AG08395 (cell line): Measurements from ENCODE around the gene RASGEF1B.

Experiments
- DNase-seq: peaks from one replicate; pipeline ENCODE4 v3.0.0; 2012; ENCODE audit warnings: mixed read lengths, low spot score

RASGEF1B gene

GRCh38 chr4:81395239-81395638 is 76.5 kb downstream of the RASGEF1B start:
- no peak for DNase-seq

GRCh38 chr4:81392164-81392563 is 79.5 kb downstream of the RASGEF1B start:
- DNase-seq, result no peak

GRCh38 chr4:81389720-81390119 is 82.0 kb downstream of the RASGEF1B start:
- no peak for DNase-seq

- DNase-seq, result no peak
Measured at GRCh38 chr4:81380437-81380836, 91.3 kb downstream of the RASGEF1B start.

- no peak for DNase-seq
Measured at GRCh38 chr4:81378386-81378785, 93.3 kb downstream of the RASGEF1B start.

- DNase-seq, result no peak
Measured at GRCh38 chr4:81377191-81377590, 94.5 kb downstream of the RASGEF1B start.

GRCh38 chr4:81376720-81377119 is 95.0 kb downstream of the RASGEF1B start:
- DNase-seq, result no peak
